ENCODE results near the gene ZBED2.
"Not testable (repeated sequence)": the region's sequence is repeated elsewhere in the genome, so short reads cannot be mapped to it uniquely, and the experiment has no call there.

The ZBED2 gene

DNA sequence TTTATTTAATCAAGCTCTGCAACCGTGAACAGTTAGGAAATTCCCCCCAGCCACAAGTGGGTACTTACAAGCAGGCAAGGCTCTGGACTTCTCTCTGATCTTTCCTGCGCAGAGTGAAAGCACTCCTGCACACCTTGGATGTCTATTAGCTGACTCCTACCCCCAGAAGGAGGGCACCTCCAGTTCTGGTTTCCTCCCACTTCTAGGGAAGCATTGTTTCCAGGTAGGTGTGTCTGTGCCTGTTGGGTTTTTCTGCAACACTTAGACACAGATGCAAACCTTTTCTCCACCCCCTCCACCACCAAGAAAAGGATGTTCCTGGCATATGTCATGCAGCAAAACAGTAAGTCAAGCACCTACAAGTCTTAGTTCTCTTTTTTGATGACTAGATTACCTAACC, at the start of gene ZBED2:
Gene ZBED2, minus strand, starts transcription at position 115 of the 400 bp plus-strand sequence. CDS start 1,145 bp downstream, outside the sequence.
- DNase-seq (ENCODE audit: extremely low read depth in 1 of 2, low read depth in 1 of 2): no peak

DNA sequence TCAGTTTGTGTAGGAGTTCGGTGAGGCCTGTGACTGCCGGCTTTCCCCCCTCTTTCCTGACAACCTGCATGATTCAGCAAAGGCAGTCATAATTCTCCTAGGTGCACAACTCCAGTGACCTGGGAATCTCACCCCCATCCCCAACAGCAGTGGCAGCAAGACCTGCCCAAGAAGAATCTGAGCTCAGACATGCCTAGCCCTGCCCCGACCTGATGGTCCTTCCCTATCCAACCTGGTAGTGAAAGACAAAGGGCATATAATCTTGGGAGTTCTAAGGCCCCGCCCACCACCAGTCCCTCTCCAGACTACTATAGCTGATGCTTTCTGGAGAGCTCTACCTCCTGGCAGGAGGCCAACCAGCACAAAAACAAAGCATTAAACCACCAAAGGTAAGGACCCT, 44.2 kb upstream of the ZBED2 start:
- DNase-seq (ENCODE audit: extremely low read depth in 1 of 2, low read depth in 1 of 2): no peak

DNA sequence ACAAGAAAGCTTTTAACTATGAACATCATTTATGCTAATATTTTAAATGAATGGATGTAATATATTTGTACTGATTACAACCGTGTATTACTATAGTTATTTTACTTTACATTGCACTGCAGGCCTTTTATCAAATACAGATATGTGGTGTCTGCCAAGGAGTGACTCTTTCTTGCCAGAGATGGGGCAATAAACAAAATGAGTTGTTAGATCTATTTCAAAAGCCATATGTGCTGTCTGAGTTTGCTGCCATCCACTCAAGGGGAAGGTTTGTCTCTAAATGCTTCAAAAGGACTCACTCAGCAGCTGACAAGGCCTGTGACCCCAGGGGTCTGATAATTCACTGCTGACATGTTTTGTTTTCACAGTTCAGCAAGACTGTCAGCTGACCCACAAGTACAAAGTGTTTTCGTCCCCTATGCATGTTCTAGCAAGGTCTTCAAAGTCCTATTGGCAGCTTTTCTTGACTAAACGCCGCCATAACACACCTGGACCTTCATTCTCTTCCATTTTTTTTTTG, 41.3 kb upstream of the ZBED2 start:
- no peak for DNase-seq (ENCODE audit: extremely low read depth in 1 of 2, low read depth in 1 of 2)

DNA sequence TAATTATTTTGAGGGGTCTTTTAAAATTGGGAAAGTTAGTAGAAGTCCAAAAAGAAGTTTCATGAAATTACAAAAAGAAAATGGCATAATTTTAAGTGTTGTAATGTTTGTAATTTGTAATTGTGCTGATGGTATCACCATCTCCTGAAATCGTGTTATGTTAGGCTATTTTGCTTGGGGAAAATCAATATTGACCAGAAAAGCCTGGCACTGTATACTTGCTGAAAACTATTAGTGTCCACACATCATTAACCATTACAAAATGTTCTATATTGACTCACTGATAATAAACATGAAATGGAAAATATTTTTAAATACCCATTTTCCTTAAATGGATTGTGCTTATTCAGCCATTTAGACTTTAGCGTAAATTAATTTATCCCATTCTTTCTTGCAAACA, 40.3 kb upstream of the ZBED2 start:
- no peak for DNase-seq (ENCODE audit: extremely low read depth in 1 of 2, low read depth in 1 of 2)

DNA sequence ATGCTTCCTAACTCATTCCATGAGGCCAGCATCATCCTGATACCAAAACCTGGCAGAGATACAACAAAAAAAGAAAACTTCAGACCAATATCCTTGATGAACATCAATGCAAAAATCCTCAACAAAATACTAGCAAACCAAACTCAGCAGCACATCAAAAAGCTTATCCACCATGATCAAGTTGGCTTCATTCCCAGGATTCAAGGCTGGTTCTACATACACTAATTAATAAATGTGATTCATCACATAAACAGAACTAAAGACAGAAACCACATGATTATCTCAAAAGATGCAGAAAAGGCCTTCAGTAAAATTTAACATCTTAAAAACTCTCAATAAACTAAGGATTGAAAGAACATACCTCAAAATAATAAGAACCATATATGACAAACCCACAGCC, 35.5 kb upstream of the ZBED2 start:
- not testable (repeated sequence) for DNase-seq (ENCODE audit: extremely low read depth in 1 of 2, low read depth in 1 of 2)

DNA sequence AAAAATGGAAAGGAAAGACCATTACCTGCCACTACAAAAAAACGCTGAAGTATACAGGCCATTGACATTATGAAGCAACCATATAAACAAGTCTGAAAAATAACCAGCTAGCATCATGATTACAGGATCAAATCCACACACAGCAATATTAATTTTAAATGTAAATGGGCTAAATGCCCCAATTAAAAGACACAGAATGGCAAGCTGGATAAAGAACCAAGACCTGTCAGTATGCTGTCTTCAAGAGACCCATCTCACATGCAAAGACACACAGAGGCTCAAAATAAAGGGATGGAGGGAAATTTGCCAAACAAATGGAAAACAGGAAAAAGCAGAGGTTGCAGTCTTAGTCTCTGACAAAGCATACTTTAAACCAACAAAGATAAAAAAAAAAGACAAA, 33.9 kb upstream of the ZBED2 start:
- DNase-seq (ENCODE audit: extremely low read depth in 1 of 2, low read depth in 1 of 2): not testable (repeated sequence)

- DNase-seq (ENCODE audit: extremely low read depth in 1 of 2, low read depth in 1 of 2): no peak
Measured at GRCh38 chr3:111627092-111627491, 31.9 kb upstream of the ZBED2 start.

- no peak for DNase-seq (ENCODE audit: extremely low read depth in 1 of 2, low read depth in 1 of 2)
Measured at GRCh38 chr3:111621535-111621934, 26.4 kb upstream of the ZBED2 start.

GRCh38 chr3:111619833-111620232, 24.7 kb upstream of the ZBED2 start:
- no peak for DNase-seq (ENCODE audit: extremely low read depth in 1 of 2, low read depth in 1 of 2)

- no peak for DNase-seq (ENCODE audit: extremely low read depth in 1 of 2, low read depth in 1 of 2)
Measured at GRCh38 chr3:111618945-111619344, 23.8 kb upstream of the ZBED2 start.

GRCh38 chr3:111617912-111618601, 22.9 kb upstream of the ZBED2 start:
- DNase-seq (ENCODE audit: extremely low read depth in 1 of 2, low read depth in 1 of 2): no peak

DNA sequence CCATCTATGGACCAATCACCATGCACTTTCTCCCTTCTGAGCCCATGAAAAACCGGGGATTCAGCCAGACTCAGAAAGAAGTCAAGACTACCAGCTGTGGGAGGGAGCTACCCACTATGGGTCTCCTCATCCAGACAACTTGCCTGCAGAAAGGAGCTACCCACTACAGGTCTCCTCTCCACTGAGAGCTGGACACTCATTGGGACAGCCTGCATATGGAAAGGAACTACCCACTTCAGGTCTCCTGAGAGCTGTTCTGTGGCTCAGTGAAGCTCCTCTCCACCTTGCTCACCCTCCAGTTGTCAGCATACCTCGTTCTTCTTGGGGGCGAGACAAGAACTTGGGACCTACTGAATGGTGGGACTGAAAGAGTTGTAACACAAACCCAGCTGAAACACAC, 22.3 kb upstream of the ZBED2 start:
- no peak for DNase-seq (ENCODE audit: extremely low read depth in 1 of 2, low read depth in 1 of 2)

DNA sequence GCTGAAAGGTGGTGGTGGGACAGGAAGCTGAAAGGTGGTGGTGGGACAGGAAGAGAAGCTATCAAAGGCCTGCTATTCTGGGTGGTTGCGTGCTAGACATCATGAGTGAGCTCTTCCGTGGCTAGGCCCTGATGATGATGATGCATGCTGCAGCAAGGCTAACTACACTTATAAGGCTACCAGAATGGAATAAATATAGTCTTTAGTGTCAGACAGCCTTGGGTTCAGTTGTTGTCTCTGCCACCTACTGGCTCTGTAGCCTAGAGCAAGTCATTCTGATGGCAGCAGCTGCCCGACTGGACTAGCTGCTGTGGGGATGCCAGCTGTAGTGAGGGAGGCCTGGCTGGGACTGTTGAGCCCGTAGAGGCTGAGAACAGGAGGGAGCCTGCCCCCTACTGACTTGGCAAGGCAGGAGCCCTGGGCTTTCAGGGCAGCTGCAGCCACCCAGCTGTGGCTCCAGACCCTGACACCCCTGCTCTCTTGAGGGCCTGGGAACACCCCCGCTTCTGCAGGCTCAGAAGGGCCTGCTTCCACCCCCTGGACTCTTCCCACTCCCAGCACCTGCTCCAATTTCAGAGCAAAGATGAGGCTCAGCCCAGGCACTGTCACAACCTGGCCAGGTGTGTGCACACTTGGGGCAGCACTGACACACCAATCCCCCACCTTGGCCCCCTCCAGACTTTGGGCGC, 21.4 kb upstream of the ZBED2 start:
- peak; percentile 17 to 43 for DNase-seq (ENCODE audit: extremely low read depth in 1 of 2, low read depth in 1 of 2)

DNA sequence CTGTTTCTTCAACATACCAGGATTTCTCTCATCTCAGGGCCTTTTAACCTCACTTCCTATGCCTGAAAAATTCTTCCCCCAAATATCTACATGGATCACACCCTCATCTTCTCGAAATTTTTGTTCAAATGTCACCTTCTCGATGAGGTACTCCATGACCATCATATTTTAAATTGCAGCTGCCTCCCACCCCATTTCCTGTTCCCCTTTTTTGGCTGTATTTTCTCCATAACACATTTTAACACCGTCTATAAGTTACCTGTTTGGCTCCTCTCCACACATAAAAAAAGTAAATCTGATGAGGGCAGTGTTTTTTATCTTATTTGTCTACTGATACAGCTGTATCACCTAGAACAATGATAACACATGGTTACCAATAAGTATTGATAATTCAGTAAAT, 20.7 kb upstream of the ZBED2 start:
- no peak for DNase-seq (ENCODE audit: extremely low read depth in 1 of 2, low read depth in 1 of 2)

GRCh38 chr3:111613294-111613693, 18.1 kb upstream of the ZBED2 start:
- no peak for DNase-seq (ENCODE audit: extremely low read depth in 1 of 2, low read depth in 1 of 2)

GRCh38 chr3:111610612-111611054, 15.5 kb upstream of the ZBED2 start:
- DNase-seq (ENCODE audit: extremely low read depth in 1 of 2, low read depth in 1 of 2): peak in 1 of 2 donors; percentile 16

GRCh38 chr3:111610189-111610588, 15.0 kb upstream of the ZBED2 start:
- peak in 1 of 2 donors; percentile 28 for DNase-seq (ENCODE audit: extremely low read depth in 1 of 2, low read depth in 1 of 2)

GRCh38 chr3:111609700-111610099, 14.6 kb upstream of the ZBED2 start:
- DNase-seq (ENCODE audit: extremely low read depth in 1 of 2, low read depth in 1 of 2): no peak

DNA sequence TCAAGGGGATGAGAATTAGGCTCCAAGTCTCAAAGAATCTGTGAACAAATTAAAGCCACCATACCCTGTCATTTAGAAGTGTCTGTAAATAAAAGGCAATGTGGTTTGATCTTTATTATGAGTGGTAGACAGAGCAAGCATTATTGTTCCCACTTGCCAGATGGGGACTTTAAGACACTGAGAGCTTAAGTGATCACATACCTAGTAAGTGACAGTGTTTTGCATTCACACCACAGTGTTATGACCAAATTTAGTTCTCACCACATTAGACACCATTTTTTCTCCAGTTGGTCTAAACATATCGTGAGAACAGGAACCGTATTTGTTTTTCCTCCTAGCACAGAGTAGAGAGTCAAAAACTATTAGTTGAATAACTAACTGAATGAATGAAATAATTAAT, 13.2 kb upstream of the ZBED2 start:
- no peak for DNase-seq (ENCODE audit: extremely low read depth in 1 of 2, low read depth in 1 of 2)

DNA sequence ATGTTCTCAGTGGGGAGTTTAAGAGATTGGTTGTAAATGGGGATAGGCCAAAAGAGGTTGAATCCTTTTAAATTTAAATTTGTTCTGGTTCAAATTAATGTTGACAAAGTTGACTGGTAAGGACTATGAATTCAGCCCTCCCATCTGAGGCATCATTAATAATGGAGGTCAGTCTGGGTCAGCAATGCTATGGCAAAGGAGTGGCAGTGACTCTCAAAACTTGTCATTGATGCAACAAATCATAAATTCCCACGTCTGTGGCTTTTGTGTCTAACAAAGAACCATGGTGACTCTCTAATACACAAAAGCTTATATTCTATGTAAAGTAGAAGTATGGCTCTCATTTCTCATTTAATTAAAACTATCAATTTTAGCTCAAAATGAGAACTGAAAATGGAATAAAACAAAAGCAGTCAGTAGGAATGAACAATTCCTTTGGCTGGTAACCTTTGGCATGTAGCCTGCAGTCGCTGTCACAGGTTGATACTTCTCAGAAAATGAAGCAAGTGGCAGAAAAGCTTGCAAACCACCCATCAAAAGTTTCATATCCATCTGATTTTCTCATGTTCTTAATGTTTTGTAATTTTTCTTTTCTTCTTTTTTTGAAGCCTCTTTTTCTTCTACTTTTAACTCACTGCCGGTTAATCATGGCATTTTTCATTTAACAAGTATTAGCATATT, 12.2 kb upstream of the ZBED2 start:
- no peak for DNase-seq (ENCODE audit: extremely low read depth in 1 of 2, low read depth in 1 of 2)

- no peak for DNase-seq (ENCODE audit: extremely low read depth in 1 of 2, low read depth in 1 of 2)
Measured at GRCh38 chr3:111605493-111605892, 10.3 kb upstream of the ZBED2 start.

DNA sequence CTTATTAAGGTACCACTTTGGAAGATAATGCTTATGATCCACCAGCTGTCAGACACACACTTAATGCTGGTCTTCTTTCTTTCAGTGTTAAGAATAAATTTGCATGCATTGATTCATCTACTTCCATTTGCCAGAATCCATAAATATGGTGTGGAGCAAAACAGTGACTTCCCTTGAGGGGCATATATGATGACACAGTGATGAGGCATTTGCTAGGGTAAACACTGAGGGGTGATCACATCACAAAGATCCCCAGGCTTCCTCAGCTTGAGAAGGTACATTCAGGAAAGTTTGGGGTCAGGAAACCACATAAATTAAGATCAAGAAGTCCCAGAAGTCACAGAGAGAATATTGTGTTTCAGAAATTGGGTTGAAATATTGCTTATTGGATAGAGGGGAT, 9.9 kb upstream of the ZBED2 start:
- no peak for DNase-seq (ENCODE audit: extremely low read depth in 1 of 2, low read depth in 1 of 2)

Measured in activated CD8-positive, alpha-beta memory T cell treated with anti-CD3 and anti-CD28 coated beads for 1 hour (primary cell).